ENCODE data around the gene OLFML2B. TPM values are rescaled to one million over a fixed set of nuclear protein-coding genes. Genes with fewer than 3 reads are reported as not detected.

OLFML2B gene
- total RNA-seq, 5 donors from 2014 or later (not counting 1 experiment from before 2014, with no cell fraction given): not detected

DNA sequence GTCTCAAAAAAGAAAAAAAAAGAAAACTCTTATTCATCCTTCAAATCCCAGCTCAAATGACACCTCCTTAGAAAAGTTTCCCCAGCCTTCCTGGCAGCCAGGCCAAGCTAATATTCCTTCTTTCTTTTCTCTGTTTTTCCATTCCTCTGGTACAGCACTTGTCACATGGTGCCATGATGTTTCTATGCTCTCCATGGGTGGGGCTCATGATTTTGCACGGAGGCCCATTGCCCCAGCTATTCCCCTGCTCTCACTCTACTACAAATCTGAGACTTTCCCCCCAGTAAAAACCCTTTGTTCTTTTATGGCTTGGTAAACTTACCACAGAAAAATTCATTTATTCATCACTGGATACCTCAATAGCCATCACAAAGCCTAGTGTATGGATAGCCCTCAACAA, 26.5 kb downstream of the OLFML2B start:
- DNase-seq (no peak), ATAC-seq (replicated peaks in 1 of 4) (no peak)
- 80% methylated on average over 1 of the region's 1 CpG for WGBS (ENCODE audit: insufficient coverage)
- no peaks in the 10 kb centered on the region for H3K36me3 Mint-ChIP-seq
- H3K27me3 Mint-ChIP-seq: peaks cover 0 to 3% of the 10 kb centered on the region in 2 donors
- Histone ChIP-seq H3K27ac (ENCODE audit: low read length) (no peak overlapping the region), H3K27me3 (replicated peaks in 1 of 2; ENCODE audit: control insufficient read depth in 2 of 2, extremely low read depth in 1 of 2, insufficient read depth in 2 of 2, low read length in 1 of 2) (peaks cover 0 to 23% of the 10 kb centered on the region in 2 experiments), H3K36me3 (ENCODE audit: control insufficient read depth in 2 of 2, extremely low read depth in 1 of 2, insufficient read depth in 1 of 2, low read length in 1 of 2) (no peaks in the 10 kb centered on the region), H3K4me3 (ENCODE audit: control insufficient read depth in 1 of 2, extremely low read depth in 1 of 2, low read length in 1 of 2) (no peak overlapping the region), H3K9me3 (no peaks in the 10 kb centered on the region), H3K4me1 (ENCODE audit: control insufficient read depth in 1 of 2, extremely low read depth in 1 of 2, insufficient read depth in 2 of 2, low read length in 2 of 2) (no peaks in the 10 kb centered on the region)
- H3K4me3 Mint-ChIP-seq: no peak overlapping the region
- H3K4me1 Mint-ChIP-seq: no peaks in the 10 kb centered on the region
- CTCF ChIA-PET: no interaction called here
- H3K27ac Mint-ChIP-seq: no peak overlapping the region
- POLR2A ChIA-PET: no interaction called here
- no peaks in the 10 kb centered on the region for H3K9me3 Mint-ChIP-seq

DNA sequence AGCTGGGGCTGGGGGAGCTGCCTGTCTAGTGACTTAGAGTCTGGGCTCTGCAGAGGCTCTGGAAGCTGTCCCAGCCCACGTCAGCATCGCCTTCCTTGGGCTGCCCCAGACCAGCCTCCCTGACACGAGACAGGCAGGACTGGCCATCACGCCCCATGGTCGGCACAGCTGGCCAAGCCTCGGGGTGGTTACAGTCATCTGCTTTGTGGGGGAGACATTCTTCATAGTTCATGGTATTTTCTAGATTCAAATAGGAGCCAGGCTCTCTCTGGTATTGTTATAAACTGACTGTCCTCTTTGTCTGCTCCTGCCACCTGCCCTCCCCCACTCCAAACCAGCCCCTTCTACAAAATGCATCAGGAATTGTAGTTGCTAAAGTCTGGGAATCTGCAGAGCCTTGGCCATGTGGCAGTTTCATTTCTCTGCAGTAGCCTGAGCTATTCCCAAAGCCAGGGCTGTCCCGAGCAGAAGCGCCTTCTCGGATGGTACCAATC, 29.4 kb downstream of the OLFML2B start:
- DNase-seq (no peak), ATAC-seq (replicated peaks in 1 of 4) (no peak)
- H3K27me3 ChIP-seq (replicated peaks in 1 of 2; ENCODE audit: control insufficient read depth in 2 of 2, extremely low read depth in 1 of 2, insufficient read depth in 2 of 2, low read length in 1 of 2): peaks cover 0 to 20% of the 10 kb centered on the region in 2 experiments
- no peaks in the 10 kb centered on the region for H3K4me1 Mint-ChIP-seq
- H3K36me3 Mint-ChIP-seq: no peaks in the 10 kb centered on the region
- WGBS (ENCODE audit: insufficient coverage): 86% methylated on average over 5 of the region's 9 CpGs
- H3K4me1 ChIP-seq (ENCODE audit: control insufficient read depth in 1 of 2, extremely low read depth in 1 of 2, insufficient read depth in 2 of 2, low read length in 2 of 2): no peaks in the 10 kb centered on the region
- H3K27ac Mint-ChIP-seq: no peak overlapping the region
- H3K27me3 Mint-ChIP-seq: peaks cover 0 to 3% of the 10 kb centered on the region in 2 donors
- no peak overlapping the region for H3K4me3 ChIP-seq (ENCODE audit: control insufficient read depth in 1 of 2, extremely low read depth in 1 of 2, low read length in 1 of 2)
- H3K36me3 ChIP-seq (ENCODE audit: control insufficient read depth in 2 of 2, extremely low read depth in 1 of 2, insufficient read depth in 1 of 2, low read length in 1 of 2): no peaks in the 10 kb centered on the region
- CTCF ChIA-PET: no interaction called here
- H3K9me3 Mint-ChIP-seq: no peaks in the 10 kb centered on the region
- H3K4me3 Mint-ChIP-seq: no peak overlapping the region
- POLR2A ChIA-PET: no interaction called here
- H3K27ac ChIP-seq (ENCODE audit: low read length): no peak overlapping the region
- no peaks in the 10 kb centered on the region for H3K9me3 ChIP-seq

DNA sequence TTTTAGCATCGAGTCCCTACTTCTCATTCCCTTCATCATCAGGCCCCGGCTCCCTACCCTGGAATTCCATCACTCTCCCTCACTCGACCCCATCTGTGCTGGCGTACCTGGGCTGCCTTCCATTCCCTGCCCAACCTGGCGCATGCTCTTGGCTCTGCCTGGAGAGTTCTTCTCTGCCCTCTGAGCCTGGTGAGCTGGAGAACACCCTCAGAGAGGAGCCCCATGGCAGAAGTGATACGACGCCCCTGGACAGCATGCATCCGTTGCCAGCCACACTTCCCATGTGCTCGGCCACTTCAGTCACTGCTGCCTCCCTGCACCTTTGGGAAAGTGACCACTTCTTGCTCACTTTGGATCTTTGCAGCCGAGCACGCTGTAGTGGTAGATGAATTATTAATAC, 30.1 kb downstream of the OLFML2B start:
- Mint-ChIP-seq H3K36me3 (no peaks in the 10 kb centered on the region), H3K27ac (no peak overlapping the region), H3K9me3 (no peaks in the 10 kb centered on the region), H3K27me3 (peaks cover 0 to 7% of the 10 kb centered on the region in 2 donors), H3K4me3 (no peak overlapping the region), H3K4me1 (no peaks in the 10 kb centered on the region)
- ATAC-seq (replicated peaks in 1 of 4) (no peak), DNase-seq (no peak)
- ChIA-PET CTCF (no interaction called here), POLR2A (no interaction called here)
- H3K4me1 ChIP-seq (ENCODE audit: control insufficient read depth in 1 of 2, extremely low read depth in 1 of 2, insufficient read depth in 2 of 2, low read length in 2 of 2): no peaks in the 10 kb centered on the region
- H3K4me3 ChIP-seq (ENCODE audit: control insufficient read depth in 1 of 2, extremely low read depth in 1 of 2, low read length in 1 of 2): no peak overlapping the region
- H3K36me3 ChIP-seq (ENCODE audit: control insufficient read depth in 2 of 2, extremely low read depth in 1 of 2, insufficient read depth in 1 of 2, low read length in 1 of 2): no peaks in the 10 kb centered on the region
- H3K27ac ChIP-seq (ENCODE audit: low read length): no peak overlapping the region
- 81% methylated on average over 8 of the region's 11 CpGs for WGBS (ENCODE audit: insufficient coverage)
- H3K9me3 ChIP-seq: no peaks in the 10 kb centered on the region
- peaks cover 0 to 20% of the 10 kb centered on the region in 2 experiments for H3K27me3 ChIP-seq (replicated peaks in 1 of 2; ENCODE audit: control insufficient read depth in 2 of 2, extremely low read depth in 1 of 2, insufficient read depth in 2 of 2, low read length in 1 of 2)

DNA sequence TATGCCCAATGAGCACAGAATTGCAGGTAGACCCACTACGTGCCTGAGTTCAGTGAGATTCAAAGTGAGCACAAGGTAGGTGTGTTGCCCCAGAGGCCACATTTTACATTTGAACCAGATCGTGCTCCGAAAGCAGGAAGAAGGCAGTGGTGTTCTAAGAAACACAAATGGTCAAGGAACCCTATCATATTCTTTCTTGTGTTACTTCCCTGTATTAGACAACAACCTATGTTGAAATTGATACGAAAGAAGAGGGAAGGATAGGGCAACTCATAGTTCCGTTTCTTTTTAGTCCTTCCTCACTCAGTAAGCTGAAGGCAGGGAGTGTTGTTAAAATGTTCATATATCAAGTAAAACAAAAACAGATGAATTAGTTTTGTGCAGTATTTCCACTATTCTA, 33.9 kb downstream of the OLFML2B start:
- H3K4me1 Mint-ChIP-seq: no peaks in the 10 kb centered on the region
- H3K4me3 Mint-ChIP-seq: no peak overlapping the region
- H3K27ac Mint-ChIP-seq: no peak overlapping the region
- WGBS (ENCODE audit: insufficient coverage): 83% methylated on average over 1 of the region's 5 CpGs
- Histone ChIP-seq H3K27me3 (replicated peaks in 1 of 2; ENCODE audit: control insufficient read depth in 2 of 2, extremely low read depth in 1 of 2, insufficient read depth in 2 of 2, low read length in 1 of 2) (peaks cover 0 to 10% of the 10 kb centered on the region in 2 experiments), H3K4me3 (ENCODE audit: control insufficient read depth in 1 of 2, extremely low read depth in 1 of 2, low read length in 1 of 2) (no peak overlapping the region), H3K9me3 (no peaks in the 10 kb centered on the region), H3K27ac (ENCODE audit: low read length) (no peak overlapping the region), H3K4me1 (ENCODE audit: control insufficient read depth in 1 of 2, extremely low read depth in 1 of 2, insufficient read depth in 2 of 2, low read length in 2 of 2) (no peaks in the 10 kb centered on the region), H3K36me3 (ENCODE audit: control insufficient read depth in 2 of 2, extremely low read depth in 1 of 2, insufficient read depth in 1 of 2, low read length in 1 of 2) (no peaks in the 10 kb centered on the region)
- H3K27me3 Mint-ChIP-seq: peaks cover 0 to 11% of the 10 kb centered on the region in 2 donors
- DNase-seq (no peak), ATAC-seq (replicated peaks in 1 of 4) (no peak)
- ChIA-PET POLR2A (interaction anchor here in 1 of 2 donors (0.6 kb wide), 1 partner anchor 392 kb away, joined by 4 read pairs; no protein-coding TSS in a partner anchor), CTCF (no interaction called here)
- H3K36me3 Mint-ChIP-seq: peaks cover 5% of the 10 kb centered on the region
- H3K9me3 Mint-ChIP-seq: peaks cover 0 to 7% (median 5%) of the 10 kb centered on the region in 3 donors

DNA sequence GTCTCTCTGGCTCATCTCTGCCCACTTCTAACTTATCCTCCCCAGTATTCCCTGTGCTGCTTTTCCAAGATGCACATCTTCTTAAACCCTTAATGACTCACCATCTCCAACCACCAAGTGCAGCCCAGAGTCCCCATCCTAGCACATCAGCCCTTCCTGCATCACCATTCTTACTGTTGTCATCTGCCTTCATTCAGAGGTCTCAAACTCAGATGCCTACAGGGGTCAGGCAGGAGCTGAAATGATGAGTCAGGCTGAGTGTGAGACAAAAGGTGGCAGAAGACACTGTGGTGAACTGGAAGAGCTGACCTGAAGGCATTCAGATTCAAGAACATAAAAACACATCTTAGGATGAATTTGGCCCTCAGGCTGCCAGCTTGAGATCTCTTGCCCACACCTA, 34.6 kb downstream of the OLFML2B start:
- Histone ChIP-seq H3K36me3 (ENCODE audit: control insufficient read depth in 2 of 2, extremely low read depth in 1 of 2, insufficient read depth in 1 of 2, low read length in 1 of 2) (no peaks in the 10 kb centered on the region), H3K27ac (ENCODE audit: low read length) (no peak overlapping the region), H3K27me3 (replicated peaks in 1 of 2; ENCODE audit: control insufficient read depth in 2 of 2, extremely low read depth in 1 of 2, insufficient read depth in 2 of 2, low read length in 1 of 2) (peaks cover 0 to 8% of the 10 kb centered on the region in 2 experiments), H3K9me3 (no peaks in the 10 kb centered on the region), H3K4me1 (ENCODE audit: control insufficient read depth in 1 of 2, extremely low read depth in 1 of 2, insufficient read depth in 2 of 2, low read length in 2 of 2) (no peaks in the 10 kb centered on the region), H3K4me3 (ENCODE audit: control insufficient read depth in 1 of 2, extremely low read depth in 1 of 2, low read length in 1 of 2) (no peak overlapping the region)
- DNase-seq: no peak
- H3K4me3 Mint-ChIP-seq: no peak overlapping the region
- no peaks in the 10 kb centered on the region for H3K4me1 Mint-ChIP-seq
- H3K27me3 Mint-ChIP-seq: peaks cover 0 to 11% of the 10 kb centered on the region in 2 donors
- no peak for ATAC-seq (replicated peaks in 1 of 4)
- H3K27ac Mint-ChIP-seq: no peak overlapping the region
- ChIA-PET POLR2A (no interaction called here), CTCF (no interaction called here)
- peaks cover 0 to 7% (median 5%) of the 10 kb centered on the region in 3 donors for H3K9me3 Mint-ChIP-seq
- H3K36me3 Mint-ChIP-seq: peaks cover 5% of the 10 kb centered on the region

DNA sequence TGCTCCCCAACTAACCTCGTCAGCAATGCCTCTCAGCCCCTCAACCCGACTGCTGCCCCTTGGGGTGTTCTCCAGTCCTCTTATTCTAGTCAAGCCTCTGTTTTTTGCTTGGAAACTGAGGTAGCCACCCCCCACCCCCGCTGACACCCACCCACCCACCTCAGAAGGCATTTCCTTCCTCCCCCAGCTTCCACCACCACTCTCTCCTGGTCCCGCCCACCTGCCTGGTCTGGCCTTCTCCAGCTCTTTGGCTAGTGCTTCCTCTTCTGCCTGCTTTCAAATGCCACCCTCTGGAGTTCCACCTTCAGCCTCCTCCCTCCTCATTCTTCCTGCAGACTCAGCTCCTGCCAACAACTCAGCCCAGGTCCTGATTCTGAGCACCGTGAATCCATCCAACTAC, 35.3 kb downstream of the OLFML2B start:
- no peak overlapping the region for H3K27ac Mint-ChIP-seq
- no peak for ATAC-seq (replicated peaks in 1 of 4)
- ChIA-PET CTCF (no interaction called here), POLR2A (no interaction called here)
- no peak for DNase-seq
- H3K36me3 Mint-ChIP-seq: peaks cover 5% of the 10 kb centered on the region
- H3K4me1 Mint-ChIP-seq: no peaks in the 10 kb centered on the region
- H3K4me3 ChIP-seq (ENCODE audit: control insufficient read depth in 1 of 2, extremely low read depth in 1 of 2, low read length in 1 of 2): no peak overlapping the region
- no peaks in the 10 kb centered on the region for H3K9me3 ChIP-seq
- no peaks in the 10 kb centered on the region for H3K4me1 ChIP-seq (ENCODE audit: control insufficient read depth in 1 of 2, extremely low read depth in 1 of 2, insufficient read depth in 2 of 2, low read length in 2 of 2)
- peaks cover 0 to 7% (median 5%) of the 10 kb centered on the region in 3 donors for H3K9me3 Mint-ChIP-seq
- peaks cover 0 to 7% of the 10 kb centered on the region in 2 experiments for H3K27me3 ChIP-seq (replicated peaks in 1 of 2; ENCODE audit: control insufficient read depth in 2 of 2, extremely low read depth in 1 of 2, insufficient read depth in 2 of 2, low read length in 1 of 2)
- no peak overlapping the region for H3K4me3 Mint-ChIP-seq
- WGBS (ENCODE audit: insufficient coverage): 80% methylated on average over 3 of the region's 5 CpGs
- H3K27ac ChIP-seq (ENCODE audit: low read length): no peak overlapping the region
- H3K27me3 Mint-ChIP-seq: peaks cover 0 to 8% of the 10 kb centered on the region in 2 donors
- no peaks in the 10 kb centered on the region for H3K36me3 ChIP-seq (ENCODE audit: control insufficient read depth in 2 of 2, extremely low read depth in 1 of 2, insufficient read depth in 1 of 2, low read length in 1 of 2)

DNA sequence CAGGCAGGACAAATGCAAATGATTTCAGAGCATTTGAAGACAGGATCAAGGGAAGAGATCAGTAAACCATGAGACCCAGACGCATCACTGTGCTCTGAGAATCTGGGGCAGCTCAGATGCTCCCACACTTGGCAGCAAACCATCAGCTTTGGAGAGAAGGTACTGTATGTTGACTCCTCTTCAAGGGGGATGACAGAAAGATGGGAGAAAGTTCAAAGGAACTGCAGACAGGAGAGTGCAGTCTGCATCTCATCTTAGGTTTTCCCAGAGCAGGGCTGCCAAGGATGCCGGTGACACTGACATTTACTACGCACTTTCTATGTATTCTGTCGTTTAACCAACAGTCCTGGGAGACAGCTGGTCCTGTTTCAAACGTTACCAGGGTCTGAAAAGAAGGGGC, 35.8 kb downstream of the OLFML2B start:
- CTCF ChIA-PET: no interaction called here

More for the DNA sequence above, 35.8 kb downstream of the OLFML2B start:
- Mint-ChIP-seq H3K27me3 (peaks cover 0 to 8% of the 10 kb centered on the region in 2 donors), H3K4me1 (no peaks in the 10 kb centered on the region), H3K27ac (no peak overlapping the region), H3K9me3 (peaks cover 0 to 7% (median 5%) of the 10 kb centered on the region in 3 donors), H3K4me3 (no peak overlapping the region), H3K36me3 (peaks cover 5% of the 10 kb centered on the region)
- no peak overlapping the region for H3K4me3 ChIP-seq (ENCODE audit: control insufficient read depth in 1 of 2, extremely low read depth in 1 of 2, low read length in 1 of 2)
- POLR2A ChIA-PET: interaction anchor here in 1 of 2 donors (0.5 kb wide), 1 partner anchor 89 kb away, joined by 3 read pairs; no protein-coding TSS in a partner anchor
- H3K9me3 ChIP-seq: no peaks in the 10 kb centered on the region
- H3K27me3 ChIP-seq (replicated peaks in 1 of 2; ENCODE audit: control insufficient read depth in 2 of 2, extremely low read depth in 1 of 2, insufficient read depth in 2 of 2, low read length in 1 of 2): peaks cover 0 to 4% of the 10 kb centered on the region in 2 experiments
- no peak overlapping the region for H3K27ac ChIP-seq (ENCODE audit: low read length)
- no peak for ATAC-seq (replicated peaks in 1 of 4)
- H3K4me1 ChIP-seq (ENCODE audit: control insufficient read depth in 1 of 2, extremely low read depth in 1 of 2, insufficient read depth in 2 of 2, low read length in 2 of 2): no peaks in the 10 kb centered on the region
- DNase-seq: no peak
- WGBS (ENCODE audit: insufficient coverage): 76% methylated on average over 5 of the region's 5 CpGs
- no peaks in the 10 kb centered on the region for H3K36me3 ChIP-seq (ENCODE audit: control insufficient read depth in 2 of 2, extremely low read depth in 1 of 2, insufficient read depth in 1 of 2, low read length in 1 of 2)
